NCI-H82 treated with DMSO at 0.1 percent for 48 hours (cell line): Measurements from ENCODE around the gene HMSD.

Experiments used
- DNase-seq: peaks from one replicate; lab custom pipeline; 2025; ENCODE audit not compliant: unreplicated experiment; lab: John Stamatoyannopoulos, UW

The HMSD gene

DNA sequence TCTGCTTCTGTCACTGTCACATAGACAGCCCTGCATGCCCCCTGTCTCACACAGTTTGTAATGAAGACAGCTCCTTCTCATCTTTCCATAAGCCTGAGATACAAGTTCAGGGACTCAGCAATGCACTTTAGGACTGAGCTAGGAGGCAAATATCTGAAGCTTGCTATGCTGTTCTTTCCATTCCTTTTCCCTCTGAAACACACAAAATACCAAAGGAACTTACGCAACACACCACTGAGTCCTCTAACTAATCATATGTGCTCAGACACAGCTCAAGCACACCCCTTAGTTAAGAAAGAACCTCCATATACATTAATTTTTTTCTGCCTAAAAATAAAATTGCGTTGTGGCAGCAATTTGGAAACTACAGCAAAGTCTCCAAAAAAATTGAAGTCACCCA lies 38.6 kb downstream of the HMSD start:
- DNase-seq: no peak

DNA sequence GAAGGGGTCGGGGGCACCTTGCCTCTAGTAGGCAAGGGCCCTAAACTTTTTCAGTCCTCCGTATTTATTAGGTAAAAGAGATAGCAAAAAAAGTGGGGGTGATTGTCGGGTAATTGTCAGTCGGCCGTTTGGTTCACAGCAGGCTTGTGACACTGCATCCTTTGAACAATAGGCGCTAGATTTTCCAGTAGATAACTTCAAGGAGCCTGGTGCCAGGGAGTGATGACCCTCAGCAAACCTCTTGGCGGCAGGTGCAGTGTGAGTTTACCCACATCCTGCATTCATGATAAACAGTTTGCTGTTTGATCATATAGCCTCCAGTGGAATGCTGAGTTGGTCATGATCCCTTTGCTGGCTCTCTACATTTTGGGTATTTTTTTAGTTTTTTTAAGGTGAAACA lies 43.6 kb downstream of the HMSD start:
- DNase-seq: no peak

DNA sequence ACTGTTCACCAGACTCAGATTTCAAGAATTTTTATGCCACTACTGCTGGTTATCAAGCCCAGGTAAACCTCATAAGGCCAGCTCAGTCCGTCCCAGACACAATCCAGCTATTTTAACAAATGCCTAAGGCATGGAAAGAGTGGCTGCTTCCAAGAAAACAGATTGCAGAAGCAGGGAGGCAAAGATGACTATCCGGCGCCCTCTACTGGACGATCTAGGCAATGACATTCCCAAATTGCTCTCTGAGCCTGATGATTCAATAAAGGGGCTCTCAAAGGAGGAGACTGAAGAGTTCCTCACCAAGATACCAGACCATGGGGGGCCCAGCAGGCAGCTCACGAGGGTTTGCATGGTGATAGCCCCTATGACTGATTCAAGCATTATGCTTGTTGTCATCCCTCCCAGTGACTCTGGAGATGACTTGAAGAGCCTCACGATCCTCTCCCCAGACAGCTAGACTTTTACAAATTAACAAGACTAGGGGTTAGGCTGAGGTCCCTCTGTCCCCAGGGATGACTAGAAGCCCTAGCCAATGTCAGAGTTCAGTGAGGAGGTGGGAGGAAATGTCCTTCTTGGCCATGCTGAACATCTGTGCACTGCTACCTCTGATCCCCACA lies 45.8 kb downstream of the HMSD start:
- peak; percentile 5 for DNase-seq

DNA sequence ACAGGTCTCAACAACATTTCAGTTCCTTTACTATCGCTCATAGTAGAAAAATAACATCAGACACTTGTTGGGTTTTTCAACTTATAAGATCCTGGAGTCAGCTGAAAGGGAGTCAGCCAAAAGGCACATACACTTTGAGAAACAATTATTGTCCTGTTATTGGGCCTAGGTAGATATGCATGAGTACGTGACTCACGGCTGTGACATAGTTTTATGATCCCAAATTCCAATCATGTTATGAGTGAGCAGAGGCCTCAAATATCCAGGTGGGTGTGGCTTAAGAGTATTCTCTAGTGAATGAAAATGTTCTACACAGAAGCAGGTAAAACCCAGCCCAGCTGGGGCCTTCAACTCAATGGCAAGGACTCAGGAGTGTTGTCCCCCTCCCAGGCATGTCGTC lies 47.9 kb downstream of the HMSD start:
- no peak for DNase-seq

DNA sequence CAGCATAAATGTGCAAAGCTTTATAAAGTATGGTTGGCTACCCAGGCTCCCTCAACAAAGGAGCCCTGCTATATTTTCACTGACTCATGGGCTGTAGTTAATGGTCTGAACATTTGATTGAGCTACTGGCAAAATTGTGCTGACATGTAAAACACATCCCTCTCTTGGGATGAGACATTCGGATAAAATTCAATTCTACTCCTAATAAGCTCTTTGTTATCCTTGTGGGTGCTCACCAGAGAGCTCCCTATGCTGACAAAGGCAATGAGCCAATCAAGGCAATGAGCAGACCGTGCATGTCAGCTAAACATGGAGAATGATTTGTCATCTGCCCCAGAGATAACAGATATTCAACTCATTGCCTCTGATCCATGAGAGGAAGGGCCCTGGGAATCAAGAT lies 48.5 kb downstream of the HMSD start:
- no peak for DNase-seq

DNA sequence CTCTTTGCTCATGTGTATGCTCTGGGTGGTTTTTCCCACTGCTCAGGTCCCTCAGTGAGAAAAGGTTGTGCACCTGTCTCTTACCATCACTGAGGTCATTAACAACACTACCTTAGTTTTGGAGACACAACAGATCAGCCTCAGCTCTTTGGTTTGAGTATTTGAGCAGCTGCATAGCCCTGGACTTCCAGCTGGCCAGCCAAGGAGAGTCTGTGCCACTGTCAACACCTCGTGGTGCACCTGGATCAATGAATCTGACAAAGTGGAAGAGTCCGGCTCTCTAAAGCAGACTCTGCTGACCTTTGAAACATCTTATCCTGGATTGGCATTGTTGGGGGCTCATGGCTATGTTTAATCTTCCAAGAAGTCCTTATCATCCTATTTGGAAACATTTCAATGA lies 50.8 kb downstream of the HMSD start:
- DNase-seq: no peak

DNA sequence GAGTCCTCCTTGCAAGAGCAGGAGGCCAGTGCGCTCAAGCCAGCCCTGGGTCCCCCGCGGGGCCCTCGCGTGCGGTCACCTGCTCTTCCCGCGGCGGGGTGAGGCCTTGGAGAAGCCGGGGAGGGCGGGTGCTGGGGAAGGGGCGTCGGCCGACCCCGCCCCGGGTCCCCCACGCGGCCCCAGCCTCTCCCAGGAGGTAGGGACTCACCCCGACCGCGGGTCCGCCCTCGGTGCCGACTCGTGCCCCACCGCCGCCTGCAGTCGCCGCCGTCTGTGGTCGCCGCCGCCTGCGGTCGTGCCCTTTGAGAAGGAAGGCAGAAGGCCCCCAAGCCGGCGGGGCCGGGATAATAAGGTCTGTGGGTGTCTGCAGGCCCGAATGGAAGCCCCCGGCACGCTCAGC lies 53.5 kb downstream of the HMSD start:
- DNase-seq: no peak

DNA sequence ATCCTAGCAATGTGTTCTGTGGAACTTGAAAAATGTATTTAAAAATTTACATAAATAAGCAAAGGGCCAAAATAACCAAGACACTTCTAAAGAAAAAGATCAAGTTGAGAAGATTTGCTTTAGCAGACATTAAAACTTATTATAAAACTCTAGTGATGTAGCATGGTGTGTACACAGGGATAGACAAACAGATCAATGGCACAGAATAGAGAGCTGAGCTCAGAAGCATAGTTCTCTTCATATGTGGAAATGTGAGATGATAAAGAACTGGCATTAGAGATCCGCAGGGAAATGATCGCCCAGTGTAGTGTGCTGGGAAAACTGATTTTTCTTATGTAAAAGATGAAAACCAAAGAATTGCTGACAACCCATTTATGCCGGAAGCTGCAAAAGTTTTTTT lies 60.2 kb downstream of the HMSD start:
- no peak for DNase-seq
